K562 (cell line): ENCODE data around the gene FAM83E. TPM values are rescaled to one million over a fixed set of nuclear protein-coding genes. Genes with fewer than 3 reads are reported as not detected.
A peak's percentile ranks its signal among the peaks of the same experiment; 100 is the strongest.

Experiments
- FOXA1 ChIP-seq: fragments of 450-650 bp; IDR thresholded peaks from 2 replicates; pipeline ENCODE4 v1.6.1; 2016; ENCODE audit warnings: mild to moderate bottlenecking, borderline replicate concordance
- GATAD2B ChIP-seq: fragments of 450-650 bp; IDR thresholded peaks from 2 replicates; pipeline ENCODE4 v1.6.1; 2017; ENCODE audit warnings: mild to moderate bottlenecking, borderline replicate concordance
- IRF1 ChIP-seq: sonication (generic); formaldehyde crosslinking; IDR thresholded peaks from 2 replicates; pipeline ENCODE4 v1.8.0; 2022; ENCODE audit warnings: missing genetic modification reagents, mild to moderate bottlenecking, borderline replicate concordance
- MAZ ChIP-seq, 2 experiments: fragments of 450-650 bp in 1 of 2; sonication (generic) in 1 of 2; formaldehyde crosslinking; IDR thresholded peaks in 1 of 2; conservative IDR thresholded peaks in 1 of 2; 2 replicates each; pipeline versions ENCODE4 v1.4.0 to v1.5.0; 2020; ENCODE audit warnings: mild to moderate bottlenecking in 1 of 2, missing genetic modification reagents in 1 of 2
- NR4A1 ChIP-seq, 2 experiments: fragments of 250-450 bp in 1 of 2; fragments of 450-650 bp in 1 of 2; sonication (Bioruptor Pico) in 1 of 2; IDR thresholded peaks; 2 replicates each; pipeline versions ENCODE4 v1.4.0 to v1.6.1; 2016 to 2020; ENCODE audit warnings: mild to moderate bottlenecking in 2 of 2, missing compliant biosample characterization in 1 of 2, missing genetic modification characterization in 1 of 2, moderate library complexity in 1 of 2
- POLR2G ChIP-seq: fragments of 200-400 bp; formaldehyde crosslinking; IDR thresholded peaks from 2 replicates; pipeline ENCODE4 v1.6.1; 2017; ENCODE audit warnings: low read depth, mild to moderate bottlenecking, antibody characterized with exemption, low read length, moderate library complexity
- SIRT6 ChIP-seq: IDR thresholded peaks from one replicate; pipeline ENCODE4 v1.6.1; 2012; ENCODE audit warnings: low read depth, mild to moderate bottlenecking, control low read depth, inconsistent platforms, low read length, moderate library complexity
- ZNF695 ChIP-seq: fragments of 450-650 bp; formaldehyde crosslinking; IDR thresholded peaks from 2 replicates; pipeline ENCODE4 v1.4.0; 2020; ENCODE audit warnings: mild to moderate bottlenecking, moderate library complexity
- polyA plus RNA-seq, 8 experiments: library from polyadenylated mRNA; depleted of rRNA in 4 of 8; stranded (reverse) in 5 of 8; unstranded in 3 of 8; fragments of >200 nt; fragmentation: Nextera tagmentation in 2 of 8; fragmentation: Illumina TruSeq in 1 of 8; extraction: Ambion mirVana in 2 of 8; extraction: Trizol in 1 of 8; gene quantifications; 2 replicates each; pipeline versions ENCODE4 v1.2.1 to v1.2.3, GENCODE V29; 2011 to 2014; ENCODE audit warnings: inconsistent platforms in 1 of 8, missing spikeins in 1 of 8
- total RNA-seq, 7 experiments: library from RNA; depleted of rRNA in 6 of 7; stranded (reverse); fragments of >200 nt in 6 of 7; fragmentation: Illumina TruSeq in 2 of 7; extraction: Trizol in 2 of 7; gene quantifications; 2 replicates each; pipeline versions ENCODE4 v1.2.1 to v1.2.3, GENCODE V29; 2011 to 2021; ENCODE audit warnings: low replicate concordance in 1 of 7
- TF ChIP-seq, protein P1 (sequence below): fragments of 250-450 bp; sonication (Bioruptor Pico); IDR thresholded peaks from 2 replicates; pipeline ENCODE4 v1.5.0; 2022; ENCODE audit warnings: mild to moderate bottlenecking

The FAM83E gene
- total and polyA plus RNA-seq, 9 of the 15 experiments (the other 6 are each of a cell fraction or from before 2014, with no cell fraction given): 0.15 to 0.87 (median 0.29) TPM; not detected in 4

- TF ChIP-seq MAZ (CRISPR knock-in tag; conservative IDR thresholded peaks at IDR 0.05 in 1 of 2, IDR thresholded peaks at IDR 0.05 in 1 of 2) (peak; percentile 17 to 50; a peak in 1 of 4 replicates), ZNF695 (CRISPR knock-in tag) (0 out of 2 replicates have a peak, but pooled peaks have one; percentile 5), POLR2G (peak; percentile 74), FOXA1 (no peak), SIRT6 (peak; percentile 89), NR4A1 (CRISPR knock-in tag; IDR thresholded peaks at IDR 0.05) (no peak), NR4A1 (tag; IDR thresholded peaks at IDR 0.05) (no peak), GATAD2B (no peak), IRF1 (CRISPR knock-in tag) (no peak)
- TF ChIP-seq, protein P1, sequence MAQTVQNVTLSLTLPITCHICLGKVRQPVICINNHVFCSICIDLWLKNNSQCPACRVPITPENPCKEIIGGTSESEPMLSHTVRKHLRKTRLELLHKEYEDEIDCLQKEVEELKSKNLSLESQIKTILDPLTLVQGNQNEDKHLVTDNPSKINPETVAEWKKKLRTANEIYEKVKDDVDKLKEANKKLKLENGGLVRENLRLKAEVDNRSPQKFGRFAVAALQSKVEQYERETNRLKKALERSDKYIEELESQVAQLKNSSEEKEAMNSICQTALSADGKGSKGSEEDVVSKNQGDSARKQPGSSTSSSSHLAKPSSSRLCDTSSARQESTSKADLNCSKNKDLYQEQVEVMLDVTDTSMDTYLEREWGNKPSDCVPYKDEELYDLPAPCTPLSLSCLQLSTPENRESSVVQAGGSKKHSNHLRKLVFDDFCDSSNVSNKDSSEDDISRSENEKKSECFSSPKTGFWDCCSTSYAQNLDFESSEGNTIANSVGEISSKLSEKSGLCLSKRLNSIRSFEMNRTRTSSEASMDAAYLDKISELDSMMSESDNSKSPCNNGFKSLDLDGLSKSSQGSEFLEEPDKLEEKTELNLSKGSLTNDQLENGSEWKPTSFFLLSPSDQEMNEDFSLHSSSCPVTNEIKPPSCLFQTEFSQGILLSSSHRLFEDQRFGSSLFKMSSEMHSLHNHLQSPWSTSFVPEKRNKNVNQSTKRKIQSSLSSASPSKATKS (CRISPR knock-in tag): no peak
These were observed at the start of gene FAM83E (continued) for GRCh38 chr19:48614436-48615230.
